GM19463 (cell line): ENCODE measurements around the gene YIF1B.
"Not testable (repeated sequence)": the region's sequence is repeated elsewhere in the genome, so short reads cannot be mapped to it uniquely, and the experiment has no call there.

ENCODE experiments used
- ATAC-seq: cut with Tn5 transposase; IDR thresholded peaks from one replicate; pipeline ENCODE4 v1.9.1; 2021; ENCODE audit warnings: mild to moderate bottlenecking, moderate library complexity; ENCODE audit not compliant: unreplicated experiment

YIF1B gene

GRCh38 chr19:38315657-38316476 lies at the start of gene YIF1B:
TSS of gene YIF1B (minus strand) at chr19:38315947. CDS start at chr19:38315917, 30 bp downstream.
- ATAC-seq: peak; percentile 94

GRCh38 chr19:38362946-38363688 lies 47.4 kb upstream of the YIF1B start:
- not testable (repeated sequence) for ATAC-seq

GRCh38 chr19:38362076-38362945 lies 46.6 kb upstream of the YIF1B start:
- peak; percentile 35 for ATAC-seq

GRCh38 chr19:38361633-38362075 lies 45.9 kb upstream of the YIF1B start:
- ATAC-seq: peak; percentile 66

GRCh38 chr19:38360839-38361631 lies 45.3 kb upstream of the YIF1B start:
- no peak for ATAC-seq

GRCh38 chr19:38360351-38360750 lies 44.6 kb upstream of the YIF1B start:
- no peak for ATAC-seq

GRCh38 chr19:38359242-38360021 lies 43.7 kb upstream of the YIF1B start:
- no peak for ATAC-seq

- no peak for ATAC-seq
Observed at GRCh38 chr19:38358071-38358470, 42.3 kb upstream of the YIF1B start.

GRCh38 chr19:38355728-38356725 lies 40.3 kb upstream of the YIF1B start:
- ATAC-seq: no peak

- no peak for ATAC-seq
Observed at GRCh38 chr19:38352611-38353010, 36.9 kb upstream of the YIF1B start.

- ATAC-seq: no peak
Observed at GRCh38 chr19:38351865-38352395, 36.2 kb upstream of the YIF1B start.

GRCh38 chr19:38350883-38351282 lies 35.1 kb upstream of the YIF1B start:
- ATAC-seq: no peak

- ATAC-seq: no peak
Observed at GRCh38 chr19:38346837-38347236, 31.1 kb upstream of the YIF1B start.

- no peak for ATAC-seq
Observed at GRCh38 chr19:38340927-38341326, 25.2 kb upstream of the YIF1B start.

- ATAC-seq: not testable (repeated sequence)
Observed at GRCh38 chr19:38339011-38339410, 23.3 kb upstream of the YIF1B start.

- ATAC-seq: no peak
Observed at GRCh38 chr19:38337360-38337653, 21.6 kb upstream of the YIF1B start.

GRCh38 chr19:38336638-38337359 lies 21.1 kb upstream of the YIF1B start:
- ATAC-seq: peak; percentile 43
